Mesothelial cell of epicardium (in vitro differentiated cells): ENCODE measurements around the gene TRIOBP. TPM values are rescaled to one million over a fixed set of nuclear protein-coding genes. Genes with fewer than 3 reads are reported as not detected.

Experiments
- DNase-seq, 2 experiments: peaks; one replicate each; pipeline ENCODE4 v3.0.0; 2021; ENCODE audit warnings: low spot score in 2 of 2; ENCODE audit not compliant: unreplicated experiment in 2 of 2
- H3K27ac Mint-ChIP-seq: 2 replicates; pipeline ENCODE4 v1.8.0; 2021; ENCODE audit warnings: mixed read lengths
- H3K27me3 Mint-ChIP-seq: 2 replicates; pipeline ENCODE4 v1.8.0; 2021; ENCODE audit warnings: low read depth, mixed read lengths
- H3K36me3 Mint-ChIP-seq: 2 replicates; pipeline ENCODE4 v1.8.0; 2021; ENCODE audit warnings: mixed read lengths
- H3K4me1 Mint-ChIP-seq: 2 replicates; pipeline ENCODE4 v1.8.0; 2021; ENCODE audit warnings: mixed read lengths
- H3K4me3 Mint-ChIP-seq: 2 replicates; pipeline ENCODE4 v1.8.0; 2021; ENCODE audit warnings: mild to moderate bottlenecking, moderate library complexity, mixed read lengths
- H3K9me3 Mint-ChIP-seq: 2 replicates; pipeline ENCODE4 v1.8.0; 2021; ENCODE audit warnings: mixed read lengths
- CTCF ChIP-seq: fragments of 200-600 bp; sonication (generic); IDR thresholded peaks from one replicate; pipeline ENCODE4 v1.5.0; 2021; ENCODE audit warnings: antibody characterized with exemption; ENCODE audit not compliant: unreplicated experiment
- total RNA-seq: library from RNA; stranded (reverse); gene quantifications from 3 replicates; pipeline ENCODE4 v1.2.1, GENCODE V29; 2021

The TRIOBP gene
- total RNA-seq, 1 donor from 2014 or later, result 76.1 TPM

- DNase-seq, result no peak
- Mint-ChIP-seq H3K4me1 (peaks cover 3% of the 10 kb centered on the region), H3K9me3 (no peaks in the 10 kb centered on the region), H3K4me3 (no peak overlapping the region), H3K27ac (no peak overlapping the region), H3K36me3 (peaks cover 23% of the 10 kb centered on the region), H3K27me3 (no peaks in the 10 kb centered on the region)
- TF ChIP-seq CTCF, result no peak
These were observed 28.8 kb downstream of the TRIOBP start for GRCh38 chr22:37725551-37726240.

- Mint-ChIP-seq H3K4me1 (peaks cover 3% of the 10 kb centered on the region), H3K36me3 (peaks cover 23% of the 10 kb centered on the region), H3K27me3 (no peaks in the 10 kb centered on the region), H3K4me3 (no peak overlapping the region), H3K27ac (peak overlapping the region; percentile 18), H3K9me3 (no peaks in the 10 kb centered on the region)
- no peak for DNase-seq
- no peak for TF ChIP-seq CTCF
These were observed 29.5 kb downstream of the TRIOBP start for GRCh38 chr22:37726241-37726887.

GRCh38 chr22:37728620-37729019, 31.8 kb downstream of the TRIOBP start:
- no peaks in the 10 kb centered on the region for H3K27me3 Mint-ChIP-seq
- no peaks in the 10 kb centered on the region for H3K9me3 Mint-ChIP-seq
- peaks cover 3% of the 10 kb centered on the region for H3K4me1 Mint-ChIP-seq
- DNase-seq, result no peak
- no peak for TF ChIP-seq CTCF
- peak overlapping the region; percentile 86 for H3K27ac Mint-ChIP-seq
- H3K4me3 Mint-ChIP-seq, result no peak overlapping the region
- H3K36me3 Mint-ChIP-seq, result peaks cover 15% of the 10 kb centered on the region

GRCh38 chr22:37731804-37732471, 35.1 kb downstream of the TRIOBP start:
- Mint-ChIP-seq H3K36me3 (no peaks in the 10 kb centered on the region), H3K4me1 (peaks cover 3% of the 10 kb centered on the region), H3K9me3 (no peaks in the 10 kb centered on the region), H3K27me3 (no peaks in the 10 kb centered on the region), H3K4me3 (no peak overlapping the region), H3K27ac (peak overlapping the region; percentile 43)
- no peak for DNase-seq
- TF ChIP-seq CTCF, result no peak

- Mint-ChIP-seq H3K27ac (peak overlapping the region; percentile 39), H3K36me3 (no peaks in the 10 kb centered on the region), H3K4me1 (peaks cover 3% of the 10 kb centered on the region), H3K4me3 (no peak overlapping the region), H3K27me3 (no peaks in the 10 kb centered on the region), H3K9me3 (no peaks in the 10 kb centered on the region)
- TF ChIP-seq CTCF, result no peak
- DNase-seq, result no peak
These were observed 36.1 kb downstream of the TRIOBP start for GRCh38 chr22:37732699-37733607.
